GM21723 (cell line): Measurements from ENCODE around the gene ELF5.

ENCODE experiments used
- ATAC-seq: cut with Tn5 transposase; IDR thresholded peaks from one replicate; pipeline ENCODE4 v1.9.1; 2021; ENCODE audit warnings: mild to moderate bottlenecking, moderate library complexity; ENCODE audit not compliant: unreplicated experiment

The ELF5 gene

DNA sequence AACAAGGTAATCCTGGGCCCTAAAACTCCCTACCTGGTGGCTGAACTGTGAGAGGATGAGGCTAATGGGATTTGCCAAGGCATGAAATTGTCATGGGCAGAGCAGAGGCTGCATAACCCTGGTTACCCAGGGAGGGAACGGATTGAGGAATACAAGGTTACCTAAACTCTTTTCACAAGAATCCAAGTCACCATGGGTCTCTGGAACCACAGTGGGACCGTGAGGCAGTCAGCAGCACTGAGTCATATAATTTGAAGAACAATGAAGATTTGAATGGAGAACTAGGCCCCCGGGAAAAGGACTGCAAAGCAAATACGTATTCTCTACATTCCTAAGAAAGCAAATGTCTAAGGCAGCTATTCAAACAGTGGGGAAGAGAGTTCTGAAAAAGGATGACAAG lies 55.1 kb downstream of the ELF5 start:
- no peak for ATAC-seq

- no peak for ATAC-seq
Observed at GRCh38 chr11:34457607-34458006, 56.0 kb downstream of the ELF5 start.

GRCh38 chr11:34454308-34455032 lies 59.1 kb downstream of the ELF5 start:
- ATAC-seq = no peak

DNA sequence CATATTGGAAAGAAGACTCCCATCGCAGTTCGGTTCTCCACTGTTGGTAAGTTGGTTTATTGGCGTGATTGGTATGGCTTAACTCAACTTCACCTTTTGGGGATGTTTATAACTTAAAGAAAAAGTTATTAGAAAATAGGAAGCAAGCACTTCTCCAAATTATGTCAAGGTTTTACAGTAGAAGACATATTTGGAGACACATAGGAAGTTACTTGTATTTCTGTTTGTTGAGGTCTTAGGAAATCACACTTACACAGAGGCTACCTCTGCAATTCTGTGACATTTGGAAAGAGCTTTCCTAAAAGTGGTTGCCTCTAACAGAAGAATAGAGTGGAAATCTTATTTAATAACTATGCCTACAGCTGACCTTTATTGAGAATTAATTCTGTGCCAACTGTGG lies 62.5 kb downstream of the ELF5 start:
- no peak for ATAC-seq

GRCh38 chr11:34449013-34449412 lies 64.6 kb downstream of the ELF5 start:
- no peak for ATAC-seq

- ATAC-seq = no peak
Observed at GRCh38 chr11:34448223-34448994, 65.2 kb downstream of the ELF5 start.

DNA sequence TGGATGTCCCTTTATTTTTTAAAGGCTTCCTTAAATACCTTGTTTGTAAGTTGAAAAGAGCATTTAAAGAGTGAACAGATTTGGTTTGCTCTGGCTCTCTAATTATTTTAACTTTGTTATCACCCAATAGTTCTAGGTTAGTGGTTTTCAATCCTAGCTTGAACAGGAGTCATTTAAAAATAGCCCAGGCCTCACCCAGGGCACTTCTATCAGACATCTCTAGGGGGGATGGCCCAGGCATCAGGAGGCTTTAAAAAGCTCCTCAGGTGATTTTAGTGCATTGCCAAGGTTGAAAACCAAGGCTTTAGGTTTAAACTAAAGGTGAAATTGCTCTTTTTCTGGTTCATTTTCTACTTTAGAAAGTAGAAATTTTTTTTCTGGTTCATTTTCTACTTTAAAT lies 66.5 kb downstream of the ELF5 start:
- no peak for ATAC-seq

- no peak for ATAC-seq
Observed at GRCh38 chr11:34446386-34446785, 67.2 kb downstream of the ELF5 start.

GRCh38 chr11:34445956-34446355 lies 67.6 kb downstream of the ELF5 start:
- ATAC-seq = no peak

- ATAC-seq = no peak
Observed at GRCh38 chr11:34444428-34444827, 69.2 kb downstream of the ELF5 start.

- no peak for ATAC-seq
Observed at GRCh38 chr11:34443136-34443535, 70.5 kb downstream of the ELF5 start.

DNA sequence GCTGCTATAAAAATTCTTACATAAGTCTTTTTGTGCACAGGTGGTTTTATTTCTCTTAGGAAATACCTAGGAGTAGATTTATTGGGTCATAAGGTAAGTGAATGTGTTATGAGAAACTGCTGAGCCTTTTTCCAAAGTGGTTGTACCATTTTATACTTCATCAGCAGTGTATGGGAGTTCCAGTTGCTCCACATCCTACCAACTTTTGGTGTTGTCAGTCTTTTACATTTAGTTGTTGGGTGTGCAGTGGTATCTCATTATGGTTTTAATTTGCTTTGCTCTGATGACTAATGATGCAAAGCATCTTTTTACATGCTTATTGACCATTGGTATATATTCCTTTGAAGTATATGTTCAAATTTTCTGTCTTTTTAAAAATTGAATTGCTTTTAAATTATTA lies 71.8 kb downstream of the ELF5 start:
- no peak for ATAC-seq

DNA sequence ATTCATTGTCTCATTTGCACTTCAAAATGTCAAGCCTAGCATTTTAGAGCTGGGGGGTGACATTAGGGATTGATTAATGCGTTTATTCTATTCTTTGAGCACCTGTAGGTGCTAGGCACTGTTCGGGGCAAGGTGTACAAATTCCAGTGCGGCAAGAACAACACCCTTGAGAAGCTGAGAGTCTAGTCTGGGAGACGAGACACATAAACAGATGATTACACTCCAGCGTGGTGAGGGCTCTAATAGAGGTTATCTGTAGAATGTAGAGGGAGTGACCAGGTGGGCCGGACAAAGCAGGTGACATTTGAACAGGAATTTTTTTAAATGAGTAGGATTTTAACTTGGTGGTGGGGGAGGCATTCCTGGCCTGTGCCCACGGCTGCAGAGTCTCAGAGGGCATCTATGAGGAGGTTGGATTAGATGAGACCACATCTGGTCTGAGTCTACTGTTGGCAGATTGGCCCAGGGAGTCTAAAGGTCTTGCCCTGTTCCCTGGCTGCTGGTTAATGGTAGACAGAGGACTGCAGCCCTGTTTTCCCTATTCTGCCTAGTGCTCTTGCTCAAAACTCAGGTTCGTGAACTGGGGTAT lies 73.9 kb downstream of the ELF5 start:
- ATAC-seq = no peak

- ATAC-seq = peak; percentile 97
Observed at GRCh38 chr11:34438529-34439507, 74.8 kb downstream of the ELF5 start, which contains the start of gene CAT. CAT (plus strand) TSS chr11:34438934; CDS start chr11:34439014, 80 bp downstream.

GRCh38 chr11:34437224-34438125 lies 76.1 kb downstream of the ELF5 start:
- no peak for ATAC-seq

GRCh38 chr11:34433899-34434298 lies 79.7 kb downstream of the ELF5 start:
- ATAC-seq = no peak

GRCh38 chr11:34432822-34433221 lies 80.8 kb downstream of the ELF5 start:
- no peak for ATAC-seq

DNA sequence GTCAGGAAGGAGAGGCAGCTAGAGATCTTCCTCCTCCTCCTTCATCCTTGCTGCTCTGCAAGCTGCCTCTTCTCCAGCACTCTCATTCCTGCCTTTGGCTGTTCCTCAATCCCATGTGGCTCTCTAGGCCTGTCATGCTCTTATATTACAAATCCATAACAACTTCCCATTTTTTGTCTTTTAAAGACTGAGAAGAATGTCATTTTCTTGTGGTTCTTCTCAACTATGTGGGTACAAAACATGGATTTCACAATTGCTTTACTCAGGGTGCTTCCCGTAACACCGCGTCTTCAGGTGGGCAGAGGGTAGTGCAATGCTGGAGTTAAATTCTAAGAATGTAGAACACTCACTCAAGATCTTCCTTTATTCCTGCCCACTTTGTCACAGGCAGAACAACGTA lies 81.6 kb downstream of the ELF5 start:
- no peak for ATAC-seq
